Keratinocyte (primary cell): Measurements from ENCODE around the gene ADAMTS9. TPM values are rescaled to one million over a fixed set of nuclear protein-coding genes. Genes with fewer than 3 reads are reported as not detected.

Source experiments
- DNase-seq: peaks from one replicate; pipeline ENCODE4 v3.0.0-alpha.2; 2011; ENCODE audit warnings: low read depth, missing footprints, low spot score
- FAIRE-seq: peaks from 2 replicates; lab custom pipeline; 2011; peaks lifted over from hg19 to GRCh38; lab: Jason Lieb, UNC
- H2AFZ ChIP-seq: 2 replicates; pipeline ENCODE4 v1.6.0; 2012; ENCODE audit warnings: low read length, control low read depth, inconsistent platforms; ENCODE audit not compliant: control insufficient read depth
- H3K27ac ChIP-seq: 2 replicates; pipeline ENCODE4 v1.5.1; 2011; ENCODE audit warnings: low read length; ENCODE audit not compliant: control insufficient read depth, insufficient read depth
- H3K27me3 ChIP-seq: 3 replicates; pipeline ENCODE4 v1.6.0; 2011; ENCODE audit warnings: low read length; ENCODE audit not compliant: control insufficient read depth, insufficient read depth; ENCODE audit errors: extremely low read depth
- H3K36me3 ChIP-seq, 2 experiments: 2 replicates in 1 of 2; 3 replicates in 1 of 2; pipeline ENCODE4 v1.5.1; 2011; ENCODE audit warnings: low read length in 2 of 2, mild to moderate bottlenecking in 1 of 2; ENCODE audit not compliant: control insufficient read depth in 2 of 2, insufficient read depth in 2 of 2; ENCODE audit errors: extremely low read depth in 1 of 2
- H3K4me1 ChIP-seq: 3 replicates; pipeline ENCODE4 v1.5.1; 2011; ENCODE audit warnings: low read length; ENCODE audit not compliant: control insufficient read depth, insufficient read depth; ENCODE audit errors: extremely low read depth
- H3K4me2 ChIP-seq: 3 replicates; pipeline ENCODE4 v1.6.0; 2011; ENCODE audit warnings: low read depth, low read length; ENCODE audit not compliant: control insufficient read depth, insufficient read depth; ENCODE audit errors: extremely low read depth
- H3K4me3 ChIP-seq, 3 experiments: fragments of 200-600 bp in 1 of 3; sonication (generic) in 1 of 3; 2 replicates in 2 of 3; 3 replicates in 1 of 3; pipeline ENCODE4 v1.5.1; 2011 to 2016; ENCODE audit warnings: low read length in 3 of 3, mild to moderate bottlenecking in 3 of 3, control low read depth in 2 of 3, inconsistent platforms in 1 of 3, low read depth in 1 of 3, mixed read lengths in 1 of 3, mixed run types in 1 of 3, moderate library complexity in 1 of 3; ENCODE audit not compliant: control insufficient read depth in 2 of 3, insufficient read depth in 2 of 3; ENCODE audit errors: extremely low read depth in 1 of 3
- H3K79me2 ChIP-seq: 2 replicates; pipeline ENCODE4 v1.6.0; 2012; ENCODE audit warnings: low read length; ENCODE audit not compliant: control insufficient read depth, insufficient read depth
- H3K9ac ChIP-seq: 3 replicates; pipeline ENCODE4 v1.6.0; 2011; ENCODE audit warnings: low read length; ENCODE audit not compliant: control insufficient read depth, insufficient read depth; ENCODE audit errors: extremely low read depth
- H3K9me1 ChIP-seq: 3 replicates; pipeline ENCODE4 v1.6.0; 2011; ENCODE audit warnings: low read length; ENCODE audit not compliant: control insufficient read depth, insufficient read depth; ENCODE audit errors: extremely low read depth
- H3K9me3 ChIP-seq: 2 replicates; pipeline ENCODE4 v1.5.1; 2012; ENCODE audit warnings: low read depth, low read length; ENCODE audit not compliant: control insufficient read depth
- H4K20me1 ChIP-seq: 3 replicates; pipeline ENCODE4 v1.6.0; 2011; ENCODE audit warnings: low read length; ENCODE audit not compliant: control insufficient read depth, insufficient read depth; ENCODE audit errors: extremely low read depth
- EZH2 ChIP-seq: IDR thresholded peaks from one replicate; pipeline ENCODE4 v1.6.1; 2012; ENCODE audit warnings: inconsistent platforms, mild to moderate bottlenecking, low read length, moderate library complexity
- dilution Hi-C: fragments of 300-500 bp; cut with MboI; formaldehyde crosslinking; loops from one replicate; pipeline ENCODE4 v1.7.0; 2020; ENCODE audit warnings: low sequenced_read_pairs; ENCODE audit not compliant: extremely low pct_ligation_motif_present
- polyA plus RNA-seq, 5 experiments: library from polyadenylated mRNA; depleted of rRNA in 3 of 5; stranded (reverse) in 3 of 5; stranded (forward) in 1 of 5; unstranded in 1 of 5; fragments of >200 nt; gene quantifications; 1 replicate in 1 of 5; 2 replicates in 3 of 5; 3 replicates in 1 of 5; pipeline versions ENCODE4 v1.2.1 to v1.2.3, GENCODE V29; 2011 to 2012; ENCODE audit warnings: missing spikeins in 2 of 5, low read depth in 1 of 5, low replicate concordance in 1 of 5
- TF ChIP-seq, protein P1 (sequence below), 3 experiments: IDR thresholded peaks in 1 of 3; conservative IDR thresholded peaks in 1 of 3; optimal IDR thresholded peaks in 1 of 3; 2 replicates in 2 of 3; 3 replicates in 1 of 3; pipeline versions ENCODE3 to v1.5.1; 2011; ENCODE audit warnings: low read length in 3 of 3, mild to moderate bottlenecking in 3 of 3, moderate library complexity in 2 of 3, control low read depth in 1 of 3, inconsistent platforms in 1 of 3; ENCODE audit not compliant: insufficient read depth in 2 of 3; ENCODE audit errors: extremely low read depth in 1 of 3

The ADAMTS9 gene
- polyA plus RNA-seq, 1 donor (not counting 4 experiments of a cell fraction or from before 2014, with no cell fraction given), result 0.43 TPM

GRCh38 chr3:64502284-64502683 lies 185.5 kb downstream of the ADAMTS9 start:
- Histone ChIP-seq H3K9me1 (no peaks in the 10 kb centered on the region), H3K27me3 (no peaks in the 10 kb centered on the region), H4K20me1 (no peaks in the 10 kb centered on the region), H3K4me2 (no peak overlapping the region), H3K27ac (no peak overlapping the region), H3K36me3 (no peaks in the 10 kb centered on the region), H3K4me3 (no peak overlapping the region), H3K79me2 (no peaks in the 10 kb centered on the region), H3K9me3 (no peaks in the 10 kb centered on the region), H3K9ac (no peak overlapping the region), H2AFZ (no peak overlapping the region), H3K4me1 (no peaks in the 10 kb centered on the region)
- no peak for FAIRE-seq
- TF ChIP-seq, protein P1, sequence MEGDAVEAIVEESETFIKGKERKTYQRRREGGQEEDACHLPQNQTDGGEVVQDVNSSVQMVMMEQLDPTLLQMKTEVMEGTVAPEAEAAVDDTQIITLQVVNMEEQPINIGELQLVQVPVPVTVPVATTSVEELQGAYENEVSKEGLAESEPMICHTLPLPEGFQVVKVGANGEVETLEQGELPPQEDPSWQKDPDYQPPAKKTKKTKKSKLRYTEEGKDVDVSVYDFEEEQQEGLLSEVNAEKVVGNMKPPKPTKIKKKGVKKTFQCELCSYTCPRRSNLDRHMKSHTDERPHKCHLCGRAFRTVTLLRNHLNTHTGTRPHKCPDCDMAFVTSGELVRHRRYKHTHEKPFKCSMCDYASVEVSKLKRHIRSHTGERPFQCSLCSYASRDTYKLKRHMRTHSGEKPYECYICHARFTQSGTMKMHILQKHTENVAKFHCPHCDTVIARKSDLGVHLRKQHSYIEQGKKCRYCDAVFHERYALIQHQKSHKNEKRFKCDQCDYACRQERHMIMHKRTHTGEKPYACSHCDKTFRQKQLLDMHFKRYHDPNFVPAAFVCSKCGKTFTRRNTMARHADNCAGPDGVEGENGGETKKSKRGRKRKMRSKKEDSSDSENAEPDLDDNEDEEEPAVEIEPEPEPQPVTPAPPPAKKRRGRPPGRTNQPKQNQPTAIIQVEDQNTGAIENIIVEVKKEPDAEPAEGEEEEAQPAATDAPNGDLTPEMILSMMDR (optimal IDR thresholded peaks at IDR 0.05 in 1 of 3, IDR thresholded peaks at IDR 0.05 in 1 of 3, conservative IDR thresholded peaks at IDR 0.05 in 1 of 3; ENCODE audit: extremely low read depth in 1 of 3, insufficient read depth in 2 of 3, low read length in 3 of 3), result no peak
- no peak for TF ChIP-seq EZH2
- no peak for DNase-seq
- dilution Hi-C loops, result no loop called here

DNA sequence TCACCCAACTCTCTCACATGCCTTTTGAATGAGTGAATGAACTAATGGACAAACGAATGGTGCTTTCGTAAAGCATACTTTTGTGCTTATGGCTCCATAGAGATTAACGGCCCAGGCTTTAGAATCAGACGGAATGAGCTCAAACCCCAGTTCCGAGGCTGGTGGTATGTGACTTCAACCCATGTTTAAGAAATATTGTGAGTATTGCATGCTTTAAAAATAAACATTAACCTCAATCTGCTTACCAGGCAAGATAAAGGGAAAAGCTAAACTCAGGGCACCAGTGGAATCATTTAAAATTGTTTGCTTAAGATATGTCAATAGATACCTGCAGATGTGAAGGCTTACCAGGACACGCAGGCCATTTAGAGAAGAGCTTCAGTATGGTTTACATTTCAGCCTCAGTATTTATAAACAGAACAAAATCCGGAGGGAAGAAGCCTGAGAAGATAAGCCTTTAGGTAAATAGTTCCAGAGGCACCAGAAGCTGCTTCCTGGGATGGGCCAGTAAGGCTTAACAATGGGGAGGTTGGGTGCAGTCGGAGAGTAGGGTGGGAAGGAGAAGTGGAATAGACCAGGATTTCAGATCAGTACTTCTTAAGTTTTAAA lies 186.4 kb downstream of the ADAMTS9 start:
- H3K9ac ChIP-seq, result no peak overlapping the region
- dilution Hi-C loops, result no loop called here
- H3K4me2 ChIP-seq, result no peak overlapping the region
- no peak overlapping the region for H2AFZ ChIP-seq
- H3K4me3 ChIP-seq, result no peak overlapping the region
- H3K36me3 ChIP-seq, result no peaks in the 10 kb centered on the region
- H3K4me1 ChIP-seq, result no peaks in the 10 kb centered on the region
- H3K9me3 ChIP-seq, result no peaks in the 10 kb centered on the region
- no peaks in the 10 kb centered on the region for H3K9me1 ChIP-seq
- TF ChIP-seq EZH2, result no peak
- TF ChIP-seq, protein P1 (optimal IDR thresholded peaks at IDR 0.05 in 1 of 3, IDR thresholded peaks at IDR 0.05 in 1 of 3, conservative IDR thresholded peaks at IDR 0.05 in 1 of 3; ENCODE audit: extremely low read depth in 1 of 3, insufficient read depth in 2 of 3, low read length in 3 of 3), result no peak
- no peaks in the 10 kb centered on the region for H4K20me1 ChIP-seq
- DNase-seq, result no peak
- no peak overlapping the region for H3K27ac ChIP-seq
- FAIRE-seq, result no peak
- no peaks in the 10 kb centered on the region for H3K27me3 ChIP-seq
- no peaks in the 10 kb centered on the region for H3K79me2 ChIP-seq
